H9 (cell line): ENCODE measurements around the gene PLCXD3. TPM values are rescaled to one million over a fixed set of nuclear protein-coding genes. Genes with fewer than 3 reads are reported as not detected.

Experiments
- DNase-seq: peaks from one replicate; pipeline ENCODE4 v3.0.0-alpha.2; 2017
- H2AFZ ChIP-seq: one replicate; pipeline ENCODE4 v1.6.1; 2013; ENCODE audit warnings: mild to moderate bottlenecking, low read length, control low read depth, moderate library complexity
- H2AK5ac ChIP-seq: 2 replicates; pipeline ENCODE4 v1.6.1; 2013; ENCODE audit warnings: low read length, control low read depth, mixed read lengths; ENCODE audit not compliant: insufficient read length
- H2BK120ac ChIP-seq: one replicate; pipeline ENCODE4 v1.6.1; 2013; ENCODE audit warnings: low read depth, mild to moderate bottlenecking, low read length, control low read depth, inconsistent platforms; ENCODE audit not compliant: poor library complexity, severe bottlenecking
- H2BK12ac ChIP-seq: 2 replicates; pipeline ENCODE4 v1.6.1; 2013; ENCODE audit warnings: low read length, control low read depth, mixed read lengths, low read depth; ENCODE audit not compliant: insufficient read length
- H2BK15ac ChIP-seq: 2 replicates; pipeline ENCODE4 v1.6.1; 2013; ENCODE audit warnings: low read depth, low read length, control low read depth
- H2BK20ac ChIP-seq: one replicate; pipeline ENCODE4 v1.6.1; 2013; ENCODE audit warnings: low read depth, mild to moderate bottlenecking, low read length, control low read depth, inconsistent platforms; ENCODE audit not compliant: poor library complexity, severe bottlenecking
- H2BK5ac ChIP-seq: 2 replicates; pipeline ENCODE4 v1.6.1; 2013; ENCODE audit warnings: low read length, control low read depth, mixed read lengths; ENCODE audit not compliant: insufficient read length
- H3K14ac ChIP-seq: 2 replicates; pipeline ENCODE4 v1.6.1; 2013; ENCODE audit warnings: low read length, control low read depth; ENCODE audit not compliant: insufficient read depth
- H3K18ac ChIP-seq: 2 replicates; pipeline ENCODE4 v1.6.1; 2013; ENCODE audit warnings: low read depth, mild to moderate bottlenecking, mixed read lengths, low read length, control low read depth; ENCODE audit not compliant: insufficient read length
- H3K23ac ChIP-seq: 2 replicates; pipeline ENCODE4 v1.6.1; 2013; ENCODE audit warnings: low read length, control low read depth, mixed read lengths, low read depth; ENCODE audit not compliant: insufficient read length
- H3K23me2 ChIP-seq: 2 replicates; pipeline ENCODE4 v1.6.1; 2013; ENCODE audit warnings: low read depth, mild to moderate bottlenecking, mixed read lengths, low read length, control low read depth; ENCODE audit not compliant: insufficient read length, poor library complexity, severe bottlenecking
- H3K27ac ChIP-seq: 2 replicates; pipeline ENCODE4 v1.5.1; 2013; ENCODE audit warnings: low read length, control low read depth, mixed read lengths, low read depth; ENCODE audit not compliant: insufficient read length
- H3K27me3 ChIP-seq: 2 replicates; pipeline ENCODE4 v1.6.1; 2013; ENCODE audit warnings: low read length, control low read depth, inconsistent platforms; ENCODE audit not compliant: insufficient read depth
- H3K4ac ChIP-seq: 2 replicates; pipeline ENCODE4 v1.6.1; 2013; ENCODE audit warnings: low read depth, mild to moderate bottlenecking, control low read depth, inconsistent platforms, low read length, moderate library complexity
- H3K4me1 ChIP-seq: 2 replicates; pipeline ENCODE4 v1.6.1; 2013; ENCODE audit warnings: low read length, control low read depth, inconsistent platforms; ENCODE audit not compliant: insufficient read depth
- H3K4me2 ChIP-seq: 2 replicates; pipeline ENCODE4 v1.6.1; 2013; ENCODE audit warnings: low read length, control low read depth, mixed read lengths; ENCODE audit not compliant: insufficient read length, insufficient read depth
- H3K56ac ChIP-seq: 2 replicates; pipeline ENCODE4 v1.6.1; 2013; ENCODE audit warnings: low read depth, mild to moderate bottlenecking, mixed read lengths, low read length, control low read depth; ENCODE audit not compliant: insufficient read length
- H3K79me1 ChIP-seq: 2 replicates; pipeline ENCODE4 v1.6.1; 2013; ENCODE audit warnings: low read depth, mild to moderate bottlenecking, moderate library complexity, low read length, control low read depth, inconsistent platforms; ENCODE audit not compliant: insufficient read depth, poor library complexity, severe bottlenecking
- H3K79me2 ChIP-seq: 2 replicates; pipeline ENCODE4 v1.6.1; 2013; ENCODE audit warnings: low read length, control low read depth, inconsistent platforms; ENCODE audit not compliant: insufficient read depth
- H3K9ac ChIP-seq: 2 replicates; pipeline ENCODE4 v1.6.1; 2013; ENCODE audit warnings: low read length, control low read depth, mixed read lengths; ENCODE audit not compliant: insufficient read length; ENCODE audit errors: extremely low read depth
- H3K9me3 ChIP-seq: one replicate; pipeline ENCODE4 v1.6.1; 2013; ENCODE audit warnings: low read depth, low read length, inconsistent platforms; ENCODE audit not compliant: control insufficient read depth
- H3T11ph ChIP-seq: one replicate; pipeline ENCODE4 v1.6.1; 2013; ENCODE audit warnings: mild to moderate bottlenecking, low read length, control low read depth, inconsistent platforms
- H4K20me1 ChIP-seq: one replicate; pipeline ENCODE4 v1.6.1; 2013; ENCODE audit not compliant: control insufficient read depth, insufficient read length, insufficient read depth
- H4K5ac ChIP-seq: 2 replicates; pipeline ENCODE4 v1.6.1; 2013; ENCODE audit warnings: low read depth, mild to moderate bottlenecking, mixed read lengths, low read length, control low read depth; ENCODE audit not compliant: insufficient read length
- H4K8ac ChIP-seq: replicated peaks from 2 replicates; pipeline ENCODE4 v1.6.1; 2013; ENCODE audit warnings: low read length, control low read depth, mixed read lengths, low read depth; ENCODE audit not compliant: insufficient read length
- H4K91ac ChIP-seq: 2 replicates; pipeline ENCODE4 v1.6.1; 2013; ENCODE audit warnings: low read depth, mild to moderate bottlenecking, moderate library complexity, mixed read lengths, low read length, control low read depth; ENCODE audit not compliant: insufficient read length
- H3K27ac Mint-ChIP-seq, 3 experiments: 2 replicates in 2 of 3; 3 replicates in 1 of 3; pipeline ENCODE4 v1.8.0; 2020 to 2021; ENCODE audit warnings: mixed read lengths in 3 of 3, mild to moderate bottlenecking in 1 of 3, moderate library complexity in 1 of 3
- H3K27me3 Mint-ChIP-seq: 2 replicates; pipeline ENCODE4 v1.8.0; 2021; ENCODE audit warnings: low read depth, mild to moderate bottlenecking, moderate library complexity, mixed read lengths
- H3K36me3 Mint-ChIP-seq, 3 experiments: 2 replicates in 2 of 3; 3 replicates in 1 of 3; pipeline ENCODE4 v1.8.0; 2020 to 2021; ENCODE audit warnings: low read depth in 3 of 3, mixed read lengths in 3 of 3; ENCODE audit not compliant: insufficient read depth in 1 of 3
- H3K4me1 Mint-ChIP-seq, 2 experiments: 2 replicates each; pipeline ENCODE4 v1.8.0; 2020; ENCODE audit warnings: mixed read lengths in 2 of 2
- H3K4me3 Mint-ChIP-seq, 2 experiments: 2 replicates in 1 of 2; 3 replicates in 1 of 2; pipeline ENCODE4 v1.8.0; 2020 to 2021; ENCODE audit warnings: mild to moderate bottlenecking in 2 of 2, mixed read lengths in 2 of 2, moderate library complexity in 1 of 2
- H3K9me3 Mint-ChIP-seq, 2 experiments: 2 replicates in 1 of 2; 3 replicates in 1 of 2; pipeline ENCODE4 v1.8.0; 2020; ENCODE audit warnings: mild to moderate bottlenecking in 2 of 2, mixed read lengths in 2 of 2, moderate library complexity in 1 of 2
- CTCF ChIP-seq: fragments of 200-600 bp; sonication (generic); conservative IDR thresholded peaks from 3 replicates; pipeline ENCODE4 v1.8.0; 2021; ENCODE audit warnings: antibody characterized with exemption, mild to moderate bottlenecking
- WGBS: extraction: QIAGEN DNeasy Blood & Tissue Kit; methylation state at CpG from one replicate; pipeline ENCODE4 v1.1.7; 2013; ENCODE audit warnings: missing lambda C conversion rate, low lambda C conversion rate, mixed read lengths; ENCODE audit not compliant: insufficient read length; ENCODE audit errors: extremely low coverage; 5-methylcytosine and 5-hydroxymethylcytosine counted together
- total RNA-seq: library from RNA; stranded (reverse); gene quantifications from 2 replicates; pipeline ENCODE4 v1.2.1, GENCODE V29; 2021

The PLCXD3 gene
- total RNA-seq, 1 experiment from 2014 or later, result not detected

GRCh38 chr5:41312478-41313060, 197.8 kb downstream of the PLCXD3 start:
- Mint-ChIP-seq H3K27ac (no peak overlapping the region), H3K9me3 (no peaks in the 10 kb centered on the region), H3K27me3 (no peaks in the 10 kb centered on the region), H3K4me1 (no peaks in the 10 kb centered on the region), H3K4me3 (no peak overlapping the region), H3K36me3 (no peaks in the 10 kb centered on the region)
- H3K14ac ChIP-seq, result no peak overlapping the region
- no peaks in the 10 kb centered on the region for H3K9me3 ChIP-seq
- H2AK5ac ChIP-seq, result no peak overlapping the region
- no peak overlapping the region for H2BK20ac ChIP-seq
- no peaks in the 10 kb centered on the region for H3K27me3 ChIP-seq
- H4K5ac ChIP-seq, result no peak overlapping the region
- H3K9ac ChIP-seq, result no peak overlapping the region
- no peak overlapping the region for H2BK5ac ChIP-seq
- no peaks in the 10 kb centered on the region for H4K20me1 ChIP-seq
- no peak overlapping the region for H3K4me2 ChIP-seq
- no peak for DNase-seq
- no peak overlapping the region for H3K23ac ChIP-seq
- no peaks in the 10 kb centered on the region for H3K23me2 ChIP-seq
- no peak overlapping the region for H3K27ac ChIP-seq
- H3K4me1 ChIP-seq, result no peaks in the 10 kb centered on the region
- no peak for TF ChIP-seq CTCF
- no peak overlapping the region for H3T11ph ChIP-seq
- no peak overlapping the region for H3K56ac ChIP-seq
- H3K18ac ChIP-seq, result no peak overlapping the region
- H4K91ac ChIP-seq, result no peak overlapping the region
- no CpG with 5 or more reads among the region's 1 CpG for WGBS
- H4K8ac ChIP-seq, result no peak overlapping the region
- no peak overlapping the region for H2BK12ac ChIP-seq
- H3K79me2 ChIP-seq, result no peaks in the 10 kb centered on the region
- H2AFZ ChIP-seq, result no peak overlapping the region
- no peaks in the 10 kb centered on the region for H3K79me1 ChIP-seq
- no peak overlapping the region for H3K4ac ChIP-seq
- H2BK15ac ChIP-seq, result no peak overlapping the region
- no peak overlapping the region for H2BK120ac ChIP-seq
